H1 (cell line): ENCODE data around the gene LGALS3. TPM values are rescaled to one million over a fixed set of nuclear protein-coding genes. Genes with fewer than 3 reads are reported as not detected.
A peak's percentile ranks its signal among the peaks of the same experiment; 100 is the strongest.

Experiments used
- CTCF ChIA-PET: fragments of 300-600 bp; sonication (Branson Sonifier 250); formaldehyde crosslinking; loops from one replicate; lab custom pipeline; 2021; ENCODE audit not compliant: partially characterized antibody; lab: Charles Lee
- POLR2A ChIA-PET: fragments of 300-600 bp; sonication (Branson Sonifier 250); formaldehyde crosslinking; loops from one replicate; lab custom pipeline; 2021; ENCODE audit warnings: inconsistent platforms; ENCODE audit not compliant: partially characterized antibody; lab: Charles Lee
- DNase-seq, 2 experiments: peaks; one replicate each; pipeline versions ENCODE4 v3.0.0 to v3.0.0-alpha.2; 2010 to 2022; ENCODE audit warnings: low spot score in 2 of 2, low read depth in 1 of 2, mixed read lengths in 1 of 2
- FAIRE-seq: peaks from 2 replicates; lab custom pipeline; 2011; peaks lifted over from hg19 to GRCh38; lab: Jason Lieb, UNC
- H2AFZ ChIP-seq: 2 replicates; pipeline ENCODE4 v1.8.1; 2012; ENCODE audit warnings: low read length, inconsistent platforms
- H2AK5ac ChIP-seq: 2 replicates; pipeline ENCODE4 v1.6.1; 2013; ENCODE audit warnings: low read depth, low read length
- H2BK120ac ChIP-seq: replicated peaks from 2 replicates; pipeline ENCODE3; 2013; ENCODE audit warnings: low read depth, low read length, inconsistent platforms
- H2BK12ac ChIP-seq: 2 replicates; pipeline ENCODE4 v1.6.1; 2013; ENCODE audit warnings: low read depth, low read length
- H2BK15ac ChIP-seq: 2 replicates; pipeline ENCODE4 v1.6.1; 2013; ENCODE audit warnings: low read length
- H2BK20ac ChIP-seq: 2 replicates; pipeline ENCODE4 v1.6.1; 2013; ENCODE audit warnings: low read length
- H2BK5ac ChIP-seq: 2 replicates; pipeline ENCODE4 v1.6.1; 2013; ENCODE audit warnings: low read depth, low read length
- H3K14ac ChIP-seq: 2 replicates; pipeline ENCODE4 v1.6.1; 2013; ENCODE audit warnings: inconsistent platforms; ENCODE audit not compliant: insufficient read length
- H3K18ac ChIP-seq: 2 replicates; pipeline ENCODE4 v1.6.1; 2013; ENCODE audit warnings: low read length; ENCODE audit errors: extremely low read depth
- H3K23ac ChIP-seq: 2 replicates; pipeline ENCODE4 v1.6.1; 2013; ENCODE audit warnings: inconsistent platforms; ENCODE audit not compliant: insufficient read length
- H3K23me2 ChIP-seq: 2 replicates; pipeline ENCODE4 v1.6.1; 2013; ENCODE audit warnings: low read depth, low read length
- H3K27ac ChIP-seq: 2 replicates; pipeline ENCODE4 v1.6.1; 2011; ENCODE audit warnings: low read depth, low read length, inconsistent platforms
- H3K27me3 ChIP-seq, 4 experiments: replicated peaks in 1 of 4; 1 replicate in 1 of 4; 2 replicates in 3 of 4; pipeline versions ENCODE4 v1.6.1 to v1.8.1; 2011 to 2013; ENCODE audit warnings: low read length in 3 of 4, mild to moderate bottlenecking in 3 of 4, inconsistent platforms in 2 of 4, mixed read lengths in 2 of 4, moderate library complexity in 1 of 4; ENCODE audit not compliant: control insufficient read depth in 3 of 4, insufficient read depth in 3 of 4; ENCODE audit errors: extremely low read depth in 1 of 4
- H3K36me3 ChIP-seq, 4 experiments: 2 replicates each; pipeline versions ENCODE4 v1.6.1 to v1.8.1; 2011 to 2013; ENCODE audit warnings: mild to moderate bottlenecking in 4 of 4, low read length in 3 of 4, moderate library complexity in 2 of 4, control low read depth in 1 of 4, inconsistent platforms in 1 of 4; ENCODE audit not compliant: insufficient read depth in 4 of 4, control insufficient read depth in 2 of 4
- H3K4ac ChIP-seq: replicated peaks from 2 replicates; pipeline ENCODE3; 2013; ENCODE audit warnings: low read length, low read depth, mixed read lengths, inconsistent platforms; ENCODE audit not compliant: insufficient read length
- H3K4me1 ChIP-seq, 4 experiments: replicated peaks in 1 of 4; 1 replicate in 1 of 4; 2 replicates in 3 of 4; pipeline versions ENCODE4 v1.6.1 to v1.8.1; 2011 to 2013; ENCODE audit warnings: low read length in 3 of 4, inconsistent platforms in 2 of 4, mixed read lengths in 1 of 4; ENCODE audit not compliant: insufficient read depth in 4 of 4, control insufficient read depth in 3 of 4
- H3K4me2 ChIP-seq, 2 experiments: 2 replicates each; pipeline versions ENCODE4 v1.6.1 to v1.8.1; 2011 to 2013; ENCODE audit warnings: low read depth in 2 of 2, low read length in 2 of 2, control low read depth in 1 of 2, inconsistent platforms in 1 of 2, mild to moderate bottlenecking in 1 of 2; ENCODE audit not compliant: insufficient read depth in 1 of 2
- H3K4me3 ChIP-seq, 4 experiments: fragments of 200-600, 300-600 bp in 1 of 4; sonication (generic), shearing (Covaris generic), sonication (Bioruptor Twin) in 1 of 4; 2 replicates each; pipeline versions ENCODE4 v1.5.1 to v1.8.1; 2011 to 2016; ENCODE audit warnings: low read length in 4 of 4, low read depth in 3 of 4, control low read depth in 2 of 4, inconsistent platforms in 2 of 4, mild to moderate bottlenecking in 2 of 4, mixed read lengths in 1 of 4, moderate library complexity in 1 of 4; ENCODE audit not compliant: insufficient read depth in 2 of 4; ENCODE audit errors: extremely low read depth in 1 of 4
- H3K56ac ChIP-seq: replicated peaks from 2 replicates; pipeline ENCODE3; 2013; ENCODE audit warnings: low read depth, mild to moderate bottlenecking, mixed read lengths, low read length, inconsistent platforms; ENCODE audit not compliant: insufficient read length
- H3K79me1 ChIP-seq: 2 replicates; pipeline ENCODE4 v1.6.1; 2013; ENCODE audit warnings: low read depth, low read length, control low read depth
- H3K79me2 ChIP-seq, 2 experiments: 2 replicates each; pipeline versions ENCODE4 v1.6.1 to v1.8.1; 2012 to 2013; ENCODE audit warnings: low read length in 2 of 2, mild to moderate bottlenecking in 2 of 2, inconsistent platforms in 1 of 2; ENCODE audit not compliant: insufficient read depth in 2 of 2, control insufficient read depth in 1 of 2
- H3K9ac ChIP-seq, 4 experiments: replicated peaks in 1 of 4; 1 replicate in 1 of 4; 2 replicates in 3 of 4; pipeline versions ENCODE4 v1.6.1 to v1.8.1; 2011 to 2013; ENCODE audit warnings: low read depth in 3 of 4, low read length in 3 of 4, control low read depth in 2 of 4, mild to moderate bottlenecking in 2 of 4, moderate library complexity in 2 of 4, inconsistent platforms in 1 of 4; ENCODE audit errors: extremely low read depth in 1 of 4
- H3K9me3 ChIP-seq, 2 experiments: 2 replicates each; pipeline versions ENCODE4 v1.6.1 to v1.8.1; 2012 to 2013; ENCODE audit warnings: mild to moderate bottlenecking in 2 of 2, moderate library complexity in 2 of 2, control low read depth in 1 of 2, inconsistent platforms in 1 of 2, low read depth in 1 of 2, low read length in 1 of 2, mixed read lengths in 1 of 2; ENCODE audit not compliant: insufficient read depth in 2 of 2
- H4K20me1 ChIP-seq, 2 experiments: replicated peaks in 1 of 2; 2 replicates each; pipeline versions ENCODE3 to v1.8.1; 2011 to 2013; ENCODE audit warnings: inconsistent platforms in 2 of 2, low read length in 2 of 2, mild to moderate bottlenecking in 1 of 2; ENCODE audit not compliant: insufficient read depth in 2 of 2, control insufficient read depth in 1 of 2
- H4K5ac ChIP-seq: 2 replicates; pipeline ENCODE4 v1.6.1; 2013; ENCODE audit warnings: low read length, low read depth, mixed read lengths, inconsistent platforms; ENCODE audit not compliant: insufficient read length
- H4K8ac ChIP-seq: 2 replicates; pipeline ENCODE4 v1.8.0; 2013; ENCODE audit warnings: mild to moderate bottlenecking, moderate library complexity, low read length, inconsistent platforms; ENCODE audit not compliant: insufficient read depth; ENCODE audit errors: extremely low read depth
- H4K91ac ChIP-seq: replicated peaks from 2 replicates; pipeline ENCODE3; 2013; ENCODE audit warnings: low read length, mixed read lengths, inconsistent platforms; ENCODE audit not compliant: insufficient read length
- CTCF ChIP-seq, 3 experiments: IDR thresholded peaks; 1 replicate in 2 of 3; 2 replicates in 1 of 3; pipeline versions ENCODE4 v1.5.1 to v1.6.1; 2011; ENCODE audit warnings: low read length in 3 of 3, mild to moderate bottlenecking in 3 of 3, inconsistent platforms in 2 of 3, low read depth in 1 of 3, moderate library complexity in 1 of 3; ENCODE audit not compliant: insufficient read depth in 1 of 3; ENCODE audit errors: control extremely low read depth in 1 of 3
- MAX ChIP-seq: IDR thresholded peaks from 2 replicates; pipeline ENCODE4 v1.6.1; 2012; ENCODE audit warnings: inconsistent platforms
- POLR2A ChIP-seq, 2 experiments: IDR thresholded peaks; 1 replicate in 1 of 2; 2 replicates in 1 of 2; pipeline ENCODE4 v1.6.1; 2011; ENCODE audit warnings: low read depth in 2 of 2, low read length in 2 of 2, mild to moderate bottlenecking in 2 of 2; ENCODE audit errors: control extremely low read depth in 1 of 2
- POLR2AphosphoS5 ChIP-seq: IDR thresholded peaks from 2 replicates; pipeline ENCODE4 v1.6.1; 2011; ENCODE audit warnings: low read depth, low read length
- RAD21 ChIP-seq, 2 experiments: IDR thresholded peaks in 1 of 2; conservative IDR thresholded peaks in 1 of 2; 2 replicates each; pipeline ENCODE4 v1.6.1; 2011; ENCODE audit warnings: low read depth in 2 of 2, low read length in 2 of 2, improper control_type of control experiment in 1 of 2, inconsistent platforms in 1 of 2, mild to moderate bottlenecking in 1 of 2, moderate library complexity in 1 of 2
- RXRA ChIP-seq: IDR thresholded peaks from 2 replicates; pipeline ENCODE4 v1.6.1; 2011; ENCODE audit warnings: low read depth, mild to moderate bottlenecking, low read length, moderate library complexity; ENCODE audit not compliant: insufficient read depth
- SIN3A ChIP-seq, 2 experiments: IDR thresholded peaks in 1 of 2; conservative IDR thresholded peaks in 1 of 2; 2 replicates each; pipeline ENCODE4 v1.6.1; 2011 to 2012; ENCODE audit warnings: low read length in 2 of 2, improper control_type of control experiment in 1 of 2, low read depth in 1 of 2, mild to moderate bottlenecking in 1 of 2
- TAF1 ChIP-seq: IDR thresholded peaks from 2 replicates; pipeline ENCODE4 v1.6.1; 2011; ENCODE audit warnings: mild to moderate bottlenecking, low read depth, low read length
- TBP ChIP-seq: IDR thresholded peaks from 2 replicates; pipeline ENCODE4 v1.6.1; 2011; ENCODE audit warnings: low read depth, low read length, improper control_type of control experiment
- WGBS, 2 experiments: shearing (Covaris generic) in 1 of 2; methylation state at CpG; one replicate each; pipeline versions ENCODE4 v1.1.6 to v1.1.7; 2013 to 2015; ENCODE audit warnings: low lambda C conversion rate in 2 of 2, mixed read lengths in 2 of 2, inconsistent platforms in 1 of 2, low coverage in 1 of 2, missing lambda C conversion rate in 1 of 2; ENCODE audit not compliant: insufficient replicate concordance in 2 of 2, insufficient coverage in 1 of 2, insufficient read length in 1 of 2; ENCODE audit errors: extremely low coverage in 1 of 2, missing lambda C conversion rate in 1 of 2; 5-methylcytosine and 5-hydroxymethylcytosine counted together
- polyA plus RNA-seq, 7 experiments: library from polyadenylated mRNA; depleted of rRNA in 3 of 7; stranded (reverse) in 5 of 7; unstranded in 2 of 7; fragments of >200 nt in 5 of 7; fragments of 200-250 nt in 2 of 7; gene quantifications; 1 replicate in 5 of 7; 2 replicates in 1 of 7; 4 replicates in 1 of 7; pipeline versions ENCODE4 v1.2.1 to v1.2.3, GENCODE V29; 2011 to 2013; ENCODE audit warnings: missing spikeins in 2 of 7, mixed read lengths in 2 of 7
- total RNA-seq: library from RNA; stranded (reverse); fragmentation: NEBNext Ultra II Directional; extraction: Animal tissue kit (Norgen Biotek cat#: 25700); gene quantifications from 2 replicates; pipeline ENCODE4 v1.2.1, GENCODE V29; 2021

LGALS3 gene
- total and polyA plus RNA-seq, 2 of the 8 experiments (the other 6 are each of a cell fraction or from before 2014, with no cell fraction given) = 9.7 to 14.5 TPM

- CTCF ChIA-PET = interaction anchor here (0.7 to 5.1 kb wide), 6 partner anchors 13 to 170 kb away, joined by 3 to 29 read pairs (median 5); partner anchors contain the start of genes LGALS3 and MAPK1IP1L
- H3K4me3 ChIP-seq = peak overlapping the region in 1 of 4 experiments; percentile 34; a peak in 2 of 8 replicates
- peak; percentile 24 for FAIRE-seq
These were observed 26.9 kb upstream of the LGALS3 start for GRCh38 chr14:55102141-55102621.

More at GRCh38 chr14:55102141-55102621, 26.9 kb upstream of the LGALS3 start:
- DNase-seq = peak in 1 of 2 experiments; percentile 49
- H4K8ac ChIP-seq = no peak overlapping the region
- no peak overlapping the region for H4K91ac ChIP-seq
- no peak overlapping the region for H3K27ac ChIP-seq
- no peak overlapping the region for H2BK5ac ChIP-seq
- TF ChIP-seq MAX (peak; percentile 31; the same call in 1 of the 2 replicates), TBP (peak; percentile 47; the same call in 1 of the 2 replicates), RAD21 (IDR thresholded peaks at IDR 0.05 in 1 of 2, conservative IDR thresholded peaks at IDR 0.05 in 1 of 2; ENCODE audit: low read depth in 2 of 2, low read length in 2 of 2) (no peak), CTCF (IDR thresholded peaks at IDR 0.05; ENCODE audit: control extremely low read depth in 1 of 3, insufficient read depth in 1 of 3, low read depth in 1 of 3, low read length in 3 of 3) (no peak), SIN3A (conservative IDR thresholded peaks at IDR 0.05 in 1 of 2, IDR thresholded peaks at IDR 0.05 in 1 of 2; ENCODE audit: low read depth in 1 of 2, low read length in 2 of 2) (0 out of 4 replicates have a peak, but pooled peaks of 1 of the 2 experiments have one; percentile 45), RXRA (no peak), POLR2A (IDR thresholded peaks at IDR 0.05; ENCODE audit: control extremely low read depth in 1 of 2, low read depth in 2 of 2, low read length in 2 of 2) (peak in 1 of 2 experiments; percentile 49; a peak in 1 of 3 replicates), POLR2AphosphoS5 (0 out of 2 replicates have a peak, but pooled peaks have one; percentile 35), TAF1 (peak; percentile 50; the same call in 1 of the 2 replicates)
- peak overlapping the region; percentile 17; the same call in 1 of the 2 replicates for H3K18ac ChIP-seq
- no peak overlapping the region for H3K56ac ChIP-seq
- peak overlapping the region; percentile 25 to 59; a peak in 3 of 4 replicates for H3K4me2 ChIP-seq
- H3K9ac ChIP-seq = no peak overlapping the region
- H2BK20ac ChIP-seq = no peak overlapping the region
- H3K4ac ChIP-seq = no peak overlapping the region
- H2AK5ac ChIP-seq = no peak overlapping the region
- H3K27me3 ChIP-seq = no peaks in the 10 kb centered on the region
- no peaks in the 10 kb centered on the region for H4K20me1 ChIP-seq
- POLR2A ChIA-PET = interaction anchor here (1.2 to 2.6 kb wide), 12 partner anchors 8 to 75 kb away, joined by 4 to 15 read pairs (median 6); partner anchors contain the start of genes LGALS3, MAPK1IP1L, SOCS4 and WDHD1
- H3K79me2 ChIP-seq = no peaks in the 10 kb centered on the region
- H2BK12ac ChIP-seq = 0 out of 2 replicates have a peak overlapping the region, but pooled peaks have one; percentile 1
- H3K4me1 ChIP-seq = peaks cover 7 to 19% (median 12%) of the 10 kb centered on the region in 4 experiments; a peak in 5 of 7 replicates
- WGBS, 2 experiments = 16% methylated on average over 7 of the region's 7 CpGs; no CpG with 5 or more reads in 1 of the 2 experiments
- no peak overlapping the region for H2BK120ac ChIP-seq
- peak overlapping the region; percentile 45 for H4K5ac ChIP-seq
- no peaks in the 10 kb centered on the region for H3K36me3 ChIP-seq
- no peaks in the 10 kb centered on the region for H3K9me3 ChIP-seq
- no peak overlapping the region for H3K23ac ChIP-seq
- H2BK15ac ChIP-seq = no peak overlapping the region
- H3K14ac ChIP-seq = no peak overlapping the region
- no peak overlapping the region for H2AFZ ChIP-seq
- H3K23me2 ChIP-seq = no peaks in the 10 kb centered on the region
- no peaks in the 10 kb centered on the region for H3K79me1 ChIP-seq
